ENCODE results near the gene CAV2. TPM values are rescaled to one million over a fixed set of nuclear protein-coding genes. Genes with fewer than 3 reads are reported as not detected.

CAV2 gene
- total and polyA plus RNA-seq, 9 of the 15 experiments (the other 6 are each of a cell fraction or from before 2014, with no cell fraction given) = 16.1 to 137 (median 38.3) TPM

DNA sequence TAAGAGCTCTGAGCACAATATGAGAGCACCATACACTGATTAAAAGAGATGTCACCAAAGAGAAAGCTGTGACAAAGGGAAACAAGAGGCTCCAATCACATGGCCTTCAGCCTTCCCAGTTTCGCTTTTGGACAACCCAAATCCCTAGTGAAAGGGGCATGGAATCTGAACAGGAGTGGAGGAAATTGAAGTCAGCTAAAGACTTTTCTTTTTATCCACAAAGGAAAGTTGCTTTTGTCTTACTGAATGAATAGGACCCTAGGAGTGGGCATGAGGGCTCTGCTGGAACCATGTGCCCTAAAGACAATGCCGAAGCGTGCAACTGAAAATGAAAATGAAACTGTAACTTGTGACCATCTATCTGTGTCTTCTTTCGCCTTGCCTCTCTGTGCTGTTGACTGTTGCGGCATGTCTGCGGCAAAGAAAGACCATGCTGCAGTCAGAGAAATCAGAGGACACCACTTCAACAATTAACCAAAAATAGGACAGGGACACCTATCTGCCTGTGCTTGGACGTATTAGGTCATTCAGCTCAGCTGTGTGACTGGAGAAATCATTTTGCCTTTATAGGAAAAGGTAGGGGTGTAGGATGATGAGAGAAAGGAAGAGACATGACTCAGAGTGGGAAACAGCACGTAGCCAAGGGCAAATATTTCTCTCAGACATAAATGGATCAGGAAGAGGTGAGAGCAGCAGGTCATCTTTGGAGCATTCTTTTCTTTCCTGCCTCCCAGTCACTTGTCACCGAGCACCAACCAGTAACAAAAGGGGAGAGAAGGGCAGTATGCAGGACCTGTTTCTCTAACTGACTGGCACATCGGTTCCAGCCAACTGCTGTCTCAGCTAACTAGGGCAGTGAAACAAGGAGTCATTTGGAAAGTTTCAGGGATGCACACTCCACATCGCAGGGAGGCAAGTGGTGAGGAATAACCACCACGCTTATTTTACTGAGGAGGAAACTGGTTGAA is 12.3 kb downstream of the CAV2 start (continued):
- TF ChIP-seq, protein P1, sequence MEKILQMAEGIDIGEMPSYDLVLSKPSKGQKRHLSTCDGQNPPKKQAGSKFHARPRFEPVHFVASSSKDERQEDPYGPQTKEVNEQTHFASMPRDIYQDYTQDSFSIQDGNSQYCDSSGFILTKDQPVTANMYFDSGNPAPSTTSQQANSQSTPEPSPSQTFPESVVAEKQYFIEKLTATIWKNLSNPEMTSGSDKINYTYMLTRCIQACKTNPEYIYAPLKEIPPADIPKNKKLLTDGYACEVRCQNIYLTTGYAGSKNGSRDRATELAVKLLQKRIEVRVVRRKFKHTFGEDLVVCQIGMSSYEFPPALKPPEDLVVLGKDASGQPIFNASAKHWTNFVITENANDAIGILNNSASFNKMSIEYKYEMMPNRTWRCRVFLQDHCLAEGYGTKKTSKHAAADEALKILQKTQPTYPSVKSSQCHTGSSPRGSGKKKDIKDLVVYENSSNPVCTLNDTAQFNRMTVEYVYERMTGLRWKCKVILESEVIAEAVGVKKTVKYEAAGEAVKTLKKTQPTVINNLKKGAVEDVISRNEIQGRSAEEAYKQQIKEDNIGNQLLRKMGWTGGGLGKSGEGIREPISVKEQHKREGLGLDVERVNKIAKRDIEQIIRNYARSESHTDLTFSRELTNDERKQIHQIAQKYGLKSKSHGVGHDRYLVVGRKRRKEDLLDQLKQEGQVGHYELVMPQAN (IDR thresholded peaks at IDR 0.05; ENCODE audit: borderline replicate concordance) = peak; percentile 98
- TF ChIP-seq MTA3 (IDR thresholded peaks at IDR 0.05; ENCODE audit: borderline replicate concordance) = peak; percentile 17; the same call in 1 of the 2 replicates
- TF ChIP-seq HDAC8 (tag; IDR thresholded peaks at IDR 0.05) = peak; percentile 69; the same call in 1 of the 2 replicates
- no peak for TF ChIP-seq C11orf30 (IDR thresholded peaks at IDR 0.05; ENCODE audit: low read depth)
- TF ChIP-seq CREBBP (IDR thresholded peaks at IDR 0.05; ENCODE audit: low read depth, low read length) = no peak
- no peak for TF ChIP-seq ZBTB7A (IDR thresholded peaks at IDR 0.05; ENCODE audit: borderline replicate concordance, control insufficient read depth, low read depth, low read length)
- TF ChIP-seq TAF9B (IDR thresholded peaks at IDR 0.05; ENCODE audit: partially characterized antibody) = peak; percentile 66
- TF ChIP-seq, protein P2, sequence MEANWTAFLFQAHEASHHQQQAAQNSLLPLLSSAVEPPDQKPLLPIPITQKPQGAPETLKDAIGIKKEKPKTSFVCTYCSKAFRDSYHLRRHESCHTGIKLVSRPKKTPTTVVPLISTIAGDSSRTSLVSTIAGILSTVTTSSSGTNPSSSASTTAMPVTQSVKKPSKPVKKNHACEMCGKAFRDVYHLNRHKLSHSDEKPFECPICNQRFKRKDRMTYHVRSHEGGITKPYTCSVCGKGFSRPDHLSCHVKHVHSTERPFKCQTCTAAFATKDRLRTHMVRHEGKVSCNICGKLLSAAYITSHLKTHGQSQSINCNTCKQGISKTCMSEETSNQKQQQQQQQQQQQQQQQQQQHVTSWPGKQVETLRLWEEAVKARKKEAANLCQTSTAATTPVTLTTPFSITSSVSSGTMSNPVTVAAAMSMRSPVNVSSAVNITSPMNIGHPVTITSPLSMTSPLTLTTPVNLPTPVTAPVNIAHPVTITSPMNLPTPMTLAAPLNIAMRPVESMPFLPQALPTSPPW (CRISPR knock-in tag; IDR thresholded peaks at IDR 0.05) = peak; percentile 8; the same call in 1 of the 2 replicates
- peak; percentile 50; the same call in 1 of the 2 replicates for TF ChIP-seq DDX20 (tag; IDR thresholded peaks at IDR 0.05; ENCODE audit: low read depth)
- TF ChIP-seq RAD51 (IDR thresholded peaks at IDR 0.05; ENCODE audit: borderline replicate concordance, low read depth) = peak; percentile 71
- TF ChIP-seq FOSL1 (tag; conservative IDR thresholded peaks at IDR 0.05) = peak; percentile 56
- TF ChIP-seq, protein P3, sequence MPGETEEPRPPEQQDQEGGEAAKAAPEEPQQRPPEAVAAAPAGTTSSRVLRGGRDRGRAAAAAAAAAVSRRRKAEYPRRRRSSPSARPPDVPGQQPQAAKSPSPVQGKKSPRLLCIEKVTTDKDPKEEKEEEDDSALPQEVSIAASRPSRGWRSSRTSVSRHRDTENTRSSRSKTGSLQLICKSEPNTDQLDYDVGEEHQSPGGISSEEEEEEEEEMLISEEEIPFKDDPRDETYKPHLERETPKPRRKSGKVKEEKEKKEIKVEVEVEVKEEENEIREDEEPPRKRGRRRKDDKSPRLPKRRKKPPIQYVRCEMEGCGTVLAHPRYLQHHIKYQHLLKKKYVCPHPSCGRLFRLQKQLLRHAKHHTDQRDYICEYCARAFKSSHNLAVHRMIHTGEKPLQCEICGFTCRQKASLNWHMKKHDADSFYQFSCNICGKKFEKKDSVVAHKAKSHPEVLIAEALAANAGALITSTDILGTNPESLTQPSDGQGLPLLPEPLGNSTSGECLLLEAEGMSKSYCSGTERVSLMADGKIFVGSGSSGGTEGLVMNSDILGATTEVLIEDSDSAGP (CRISPR knock-in tag; IDR thresholded peaks at IDR 0.05) = no peak
- peak; percentile 77 for TF ChIP-seq SMAD4 (CRISPR knock-in tag; conservative IDR thresholded peaks at IDR 0.05)
- peak; percentile 77; the same call in 1 of the 2 replicates for TF ChIP-seq ZNF644 (tag; IDR thresholded peaks at IDR 0.05; ENCODE audit: low read depth)

All from K562 (cell line).